SK-N-SH treated with all-trans-retinoic acid at 6 μM for 48 hours (cell line): ENCODE measurements around the gene LCA5.

Experiments used
- ATAC-seq: fragments of 200-7000 bp; cut with Tn5 transposase; 3 replicates; pipeline ENCODE4 v1.9.1; 2020; ENCODE audit warnings: mild to moderate bottlenecking, moderate library complexity
- ARNTL ChIP-seq: fragments of 450-650 bp; formaldehyde crosslinking; IDR thresholded peaks from 2 replicates; pipeline ENCODE4 v1.5.0; 2020; ENCODE audit warnings: low read depth, mild to moderate bottlenecking, moderate library complexity, borderline replicate concordance
- CSDC2 ChIP-seq: fragments of 250-450 bp; sonication (Bioruptor Pico); IDR thresholded peaks from 2 replicates; pipeline ENCODE4 v1.5.0; 2020; ENCODE audit warnings: mild to moderate bottlenecking, moderate library complexity
- ESRRG ChIP-seq: fragments of 250-450 bp; sonication (Bioruptor Pico); IDR thresholded peaks from 2 replicates; pipeline ENCODE4 v1.6.1; 2021; ENCODE audit warnings: mild to moderate bottlenecking
- ISL1 ChIP-seq: fragments of 250-450 bp; sonication (Bioruptor Pico); IDR thresholded peaks from 2 replicates; pipeline ENCODE4 v2.1.2; 2022; ENCODE audit warnings: mild to moderate bottlenecking, moderate library complexity
- OSR1 ChIP-seq: fragments of 250-450 bp; sonication (Bioruptor Pico); IDR thresholded peaks from 2 replicates; pipeline ENCODE4 v1.8.0; 2022; ENCODE audit warnings: moderate library complexity, mild to moderate bottlenecking, inconsistent platforms
- PATZ1 ChIP-seq: fragments of 250-450 bp; sonication (Bioruptor Pico); IDR thresholded peaks from 2 replicates; pipeline ENCODE4 v1.8.0; 2020; ENCODE audit warnings: mild to moderate bottlenecking, moderate library complexity, borderline replicate concordance
- RARB ChIP-seq: fragments of 250-450 bp; sonication (Bioruptor Pico); IDR thresholded peaks from 2 replicates; pipeline ENCODE4 v1.8.0; 2021; ENCODE audit warnings: mild to moderate bottlenecking, moderate library complexity
- SNAI2 ChIP-seq: fragments of 250-450 bp; sonication (Bioruptor Pico); IDR thresholded peaks from 2 replicates; pipeline ENCODE4 v1.5.0; 2020; ENCODE audit warnings: mild to moderate bottlenecking, moderate library complexity
- TCF4 ChIP-seq: fragments of 250-450 bp; sonication (Bioruptor Pico); IDR thresholded peaks from 2 replicates; pipeline ENCODE4 v1.8.0; 2021; ENCODE audit warnings: mild to moderate bottlenecking, moderate library complexity, borderline replicate concordance
- TOX ChIP-seq: fragments of 250-450 bp; sonication (Bioruptor Pico); IDR thresholded peaks from 2 replicates; pipeline ENCODE4 v1.8.0; 2021; ENCODE audit warnings: mild to moderate bottlenecking, moderate library complexity, borderline replicate concordance
- ZFP3 ChIP-seq: fragments of 250-450 bp; sonication (Bioruptor Pico); IDR thresholded peaks from 2 replicates; pipeline ENCODE4 v1.5.0; 2020; ENCODE audit warnings: mild to moderate bottlenecking, moderate library complexity
- ZFP30 ChIP-seq: fragments of 450-650 bp; formaldehyde crosslinking; IDR thresholded peaks from 2 replicates; pipeline ENCODE4 v1.5.0; 2022; ENCODE audit warnings: mild to moderate bottlenecking, moderate library complexity
- ZNF565 ChIP-seq: fragments of 450-650 bp; formaldehyde crosslinking; conservative IDR thresholded peaks from 2 replicates; pipeline ENCODE4 v1.5.0; 2020; ENCODE audit warnings: low read depth, mild to moderate bottlenecking, moderate library complexity
- ZNF70 ChIP-seq: fragments of 450-650 bp; formaldehyde crosslinking; IDR thresholded peaks from 2 replicates; pipeline ENCODE4 v1.5.0; 2020; ENCODE audit warnings: mild to moderate bottlenecking, moderate library complexity
- ZNF8 ChIP-seq: fragments of 450-650 bp; formaldehyde crosslinking; IDR thresholded peaks from 2 replicates; pipeline ENCODE4 v1.5.0; 2020; ENCODE audit warnings: mild to moderate bottlenecking, moderate library complexity
- TF ChIP-seq, protein P1 (sequence below): fragments of 250-450 bp; sonication (Bioruptor Pico); IDR thresholded peaks from 2 replicates; pipeline ENCODE4 v1.5.1; 2021; ENCODE audit warnings: mild to moderate bottlenecking, moderate library complexity
- TF ChIP-seq, protein P2 (sequence below): fragments of 250-450 bp; sonication (Bioruptor Pico); IDR thresholded peaks from 2 replicates; pipeline ENCODE4 v1.8.0; 2021; ENCODE audit warnings: low read depth, mild to moderate bottlenecking, moderate library complexity, borderline replicate concordance
- TF ChIP-seq, protein P3 (sequence below): fragments of 250-450 bp; sonication (Bioruptor Pico); IDR thresholded peaks from 2 replicates; pipeline ENCODE4 v1.5.0; 2020; ENCODE audit warnings: mild to moderate bottlenecking, moderate library complexity
- TF ChIP-seq, protein P4 (sequence below): fragments of 250-450 bp; sonication (Bioruptor Pico); IDR thresholded peaks from 2 replicates; pipeline ENCODE4 v1.5.1; 2020; ENCODE audit warnings: low read depth, mild to moderate bottlenecking, moderate library complexity

LCA5 gene

DNA sequence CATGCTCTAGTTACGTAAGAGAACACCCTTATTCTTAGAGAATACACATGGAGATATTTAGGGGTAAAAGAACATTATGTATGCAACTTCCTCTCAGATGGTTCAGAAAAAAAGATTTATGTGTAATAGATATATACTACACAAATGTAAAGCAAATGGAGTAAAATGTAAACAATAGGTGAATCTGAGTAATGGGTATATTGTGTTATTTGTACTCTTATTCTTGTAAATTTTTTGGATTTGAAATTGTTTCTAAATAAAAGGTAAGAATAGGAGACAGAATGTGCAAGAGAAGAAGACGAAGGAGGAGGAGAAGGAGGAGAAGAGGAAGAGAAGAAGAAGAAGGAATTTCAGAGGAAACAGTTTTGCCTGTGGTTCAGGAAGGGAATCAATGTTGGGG lies 22.5 kb upstream of the LCA5 start:
- TF ChIP-seq ZFP3 (CRISPR knock-in tag) (no peak), CSDC2 (CRISPR knock-in tag) (no peak), ZNF8 (CRISPR knock-in tag) (no peak), OSR1 (no peak)

DNA sequence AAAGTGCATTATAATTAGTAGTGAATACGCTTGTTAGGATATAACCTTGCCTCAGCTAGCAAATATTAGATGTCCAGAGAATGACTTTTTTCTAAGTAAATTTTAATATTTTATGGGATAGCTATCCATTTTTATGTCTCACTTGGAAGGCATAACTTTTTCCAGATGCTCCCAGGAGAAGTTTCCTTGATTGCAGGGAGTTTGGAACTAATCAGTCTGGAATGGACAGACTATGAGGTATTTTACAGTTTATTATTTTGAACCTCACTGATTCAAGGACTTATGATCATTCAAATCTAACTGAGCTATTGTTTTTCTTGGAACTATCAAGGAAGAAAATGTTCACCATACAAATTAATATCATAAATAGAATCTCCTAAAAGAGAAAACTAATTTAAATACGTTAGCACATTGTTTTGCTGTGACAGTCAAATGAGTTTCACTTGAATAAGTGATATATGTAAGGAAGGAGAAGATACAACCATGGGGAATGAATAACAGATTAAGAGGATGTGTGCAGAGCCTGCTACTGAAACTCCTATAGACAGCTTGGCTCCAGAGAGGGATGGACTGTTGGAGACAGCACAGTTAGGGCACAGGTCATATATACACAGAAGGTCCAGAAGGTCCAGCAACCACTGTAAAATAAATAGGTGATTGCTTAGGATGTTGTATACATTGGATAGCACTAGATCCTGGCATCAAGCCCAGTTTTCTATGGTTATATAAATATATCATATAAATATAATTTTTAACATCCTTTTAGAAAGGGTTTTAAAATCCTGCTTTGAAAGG lies 20.6 kb upstream of the LCA5 start:
- ATAC-seq, result no peak
- TF ChIP-seq OSR1 (no peak), ISL1 (CRISPR knock-in tag) (no peak), ZNF565 (CRISPR knock-in tag) (no peak), ARNTL (CRISPR knock-in tag) (no peak), TOX (CRISPR knock-in tag) (no peak), CSDC2 (CRISPR knock-in tag) (no peak), ZFP30 (CRISPR knock-in tag) (no peak), ESRRG (CRISPR knock-in tag) (no peak), PATZ1 (CRISPR knock-in tag) (no peak)
- TF ChIP-seq, protein P1, sequence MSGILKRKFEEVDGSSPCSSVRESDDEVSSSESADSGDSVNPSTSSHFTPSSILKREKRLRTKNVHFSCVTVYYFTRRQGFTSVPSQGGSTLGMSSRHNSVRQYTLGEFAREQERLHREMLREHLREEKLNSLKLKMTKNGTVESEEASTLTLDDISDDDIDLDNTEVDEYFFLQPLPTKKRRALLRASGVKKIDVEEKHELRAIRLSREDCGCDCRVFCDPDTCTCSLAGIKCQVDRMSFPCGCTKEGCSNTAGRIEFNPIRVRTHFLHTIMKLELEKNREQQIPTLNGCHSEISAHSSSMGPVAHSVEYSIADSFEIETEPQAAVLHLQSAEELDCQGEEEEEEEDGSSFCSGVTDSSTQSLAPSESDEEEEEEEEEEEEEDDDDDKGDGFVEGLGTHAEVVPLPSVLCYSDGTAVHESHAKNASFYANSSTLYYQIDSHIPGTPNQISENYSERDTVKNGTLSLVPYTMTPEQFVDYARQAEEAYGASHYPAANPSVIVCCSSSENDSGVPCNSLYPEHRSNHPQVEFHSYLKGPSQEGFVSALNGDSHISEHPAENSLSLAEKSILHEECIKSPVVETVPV, result no peak
- TF ChIP-seq, protein P2, sequence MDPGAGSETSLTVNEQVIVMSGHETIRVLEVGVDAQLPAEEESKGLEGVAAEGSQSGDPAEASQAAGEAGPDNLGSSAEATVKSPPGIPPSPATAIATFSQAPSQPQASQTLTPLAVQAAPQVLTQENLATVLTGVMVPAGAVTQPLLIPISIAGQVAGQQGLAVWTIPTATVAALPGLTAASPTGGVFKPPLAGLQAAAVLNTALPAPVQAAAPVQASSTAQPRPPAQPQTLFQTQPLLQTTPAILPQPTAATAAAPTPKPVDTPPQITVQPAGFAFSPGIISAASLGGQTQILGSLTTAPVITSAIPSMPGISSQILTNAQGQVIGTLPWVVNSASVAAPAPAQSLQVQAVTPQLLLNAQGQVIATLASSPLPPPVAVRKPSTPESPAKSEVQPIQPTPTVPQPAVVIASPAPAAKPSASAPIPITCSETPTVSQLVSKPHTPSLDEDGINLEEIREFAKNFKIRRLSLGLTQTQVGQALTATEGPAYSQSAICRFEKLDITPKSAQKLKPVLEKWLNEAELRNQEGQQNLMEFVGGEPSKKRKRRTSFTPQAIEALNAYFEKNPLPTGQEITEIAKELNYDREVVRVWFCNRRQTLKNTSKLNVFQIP (CRISPR knock-in tag), result no peak
- TF ChIP-seq, protein P3, sequence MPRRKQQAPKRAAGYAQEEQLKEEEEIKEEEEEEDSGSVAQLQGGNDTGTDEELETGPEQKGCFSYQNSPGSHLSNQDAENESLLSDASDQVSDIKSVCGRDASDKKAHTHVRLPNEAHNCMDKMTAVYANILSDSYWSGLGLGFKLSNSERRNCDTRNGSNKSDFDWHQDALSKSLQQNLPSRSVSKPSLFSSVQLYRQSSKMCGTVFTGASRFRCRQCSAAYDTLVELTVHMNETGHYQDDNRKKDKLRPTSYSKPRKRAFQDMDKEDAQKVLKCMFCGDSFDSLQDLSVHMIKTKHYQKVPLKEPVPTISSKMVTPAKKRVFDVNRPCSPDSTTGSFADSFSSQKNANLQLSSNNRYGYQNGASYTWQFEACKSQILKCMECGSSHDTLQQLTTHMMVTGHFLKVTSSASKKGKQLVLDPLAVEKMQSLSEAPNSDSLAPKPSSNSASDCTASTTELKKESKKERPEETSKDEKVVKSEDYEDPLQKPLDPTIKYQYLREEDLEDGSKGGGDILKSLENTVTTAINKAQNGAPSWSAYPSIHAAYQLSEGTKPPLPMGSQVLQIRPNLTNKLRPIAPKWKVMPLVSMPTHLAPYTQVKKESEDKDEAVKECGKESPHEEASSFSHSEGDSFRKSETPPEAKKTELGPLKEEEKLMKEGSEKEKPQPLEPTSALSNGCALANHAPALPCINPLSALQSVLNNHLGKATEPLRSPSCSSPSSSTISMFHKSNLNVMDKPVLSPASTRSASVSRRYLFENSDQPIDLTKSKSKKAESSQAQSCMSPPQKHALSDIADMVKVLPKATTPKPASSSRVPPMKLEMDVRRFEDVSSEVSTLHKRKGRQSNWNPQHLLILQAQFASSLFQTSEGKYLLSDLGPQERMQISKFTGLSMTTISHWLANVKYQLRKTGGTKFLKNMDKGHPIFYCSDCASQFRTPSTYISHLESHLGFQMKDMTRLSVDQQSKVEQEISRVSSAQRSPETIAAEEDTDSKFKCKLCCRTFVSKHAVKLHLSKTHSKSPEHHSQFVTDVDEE (CRISPR knock-in tag), result no peak

More for the DNA sequence above, 22.5 kb upstream of the LCA5 start:
- no peak for ATAC-seq

DNA sequence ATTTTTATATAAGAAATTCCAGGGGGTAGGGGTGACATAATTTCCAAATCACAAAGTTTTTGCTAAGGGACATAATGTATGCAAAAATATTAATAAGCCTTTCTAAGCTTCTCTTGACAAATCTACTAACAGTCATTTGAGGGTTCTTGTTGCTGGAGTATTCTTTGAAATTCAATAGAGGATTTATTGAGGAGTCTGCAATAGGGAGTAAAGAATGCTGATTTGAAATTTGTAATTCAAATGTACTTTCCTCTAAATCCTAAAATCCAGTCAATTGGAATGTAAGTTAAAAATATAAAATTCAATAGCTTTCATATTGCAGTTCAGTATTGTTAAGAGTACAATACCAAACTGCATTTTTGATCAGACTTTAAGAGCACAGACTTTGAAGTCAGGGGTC lies 17.1 kb upstream of the LCA5 start:
- ATAC-seq, result no peak
- no peak for TF ChIP-seq TCF4 (CRISPR knock-in tag)
- no peak for TF ChIP-seq ARNTL (CRISPR knock-in tag)
- no peak for TF ChIP-seq PATZ1 (CRISPR knock-in tag)
- TF ChIP-seq CSDC2 (CRISPR knock-in tag), result no peak
- TF ChIP-seq ZFP3 (CRISPR knock-in tag), result no peak
- TF ChIP-seq OSR1, result no peak
- TF ChIP-seq ESRRG (CRISPR knock-in tag), result no peak
- TF ChIP-seq, protein P3 (CRISPR knock-in tag), result no peak
- no peak for TF ChIP-seq SNAI2 (CRISPR knock-in tag)
- no peak for TF ChIP-seq TOX (CRISPR knock-in tag)
- TF ChIP-seq RARB (CRISPR knock-in tag), result no peak
- TF ChIP-seq ISL1 (CRISPR knock-in tag), result no peak
- TF ChIP-seq, protein P4, sequence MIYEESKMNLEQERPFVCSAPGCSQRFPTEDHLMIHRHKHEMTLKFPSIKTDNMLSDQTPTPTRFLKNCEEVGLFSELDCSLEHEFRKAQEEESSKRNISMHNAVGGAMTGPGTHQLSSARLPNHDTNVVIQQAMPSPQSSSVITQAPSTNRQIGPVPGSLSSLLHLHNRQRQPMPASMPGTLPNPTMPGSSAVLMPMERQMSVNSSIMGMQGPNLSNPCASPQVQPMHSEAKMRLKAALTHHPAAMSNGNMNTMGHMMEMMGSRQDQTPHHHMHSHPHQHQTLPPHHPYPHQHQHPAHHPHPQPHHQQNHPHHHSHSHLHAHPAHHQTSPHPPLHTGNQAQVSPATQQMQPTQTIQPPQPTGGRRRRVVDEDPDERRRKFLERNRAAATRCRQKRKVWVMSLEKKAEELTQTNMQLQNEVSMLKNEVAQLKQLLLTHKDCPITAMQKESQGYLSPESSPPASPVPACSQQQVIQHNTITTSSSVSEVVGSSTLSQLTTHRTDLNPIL (CRISPR knock-in tag), result no peak
- no peak for TF ChIP-seq ZFP30 (CRISPR knock-in tag)
- TF ChIP-seq ZNF8 (CRISPR knock-in tag), result no peak
- TF ChIP-seq, protein P1, result no peak
- no peak for TF ChIP-seq ZNF70 (CRISPR knock-in tag)
- no peak for TF ChIP-seq ZNF565 (CRISPR knock-in tag)
